BLaER1 treated with 17β-estradiol and CSF1 and Interleukin-3, amounts not matched to agents 10 nM and 100 nM (cell line): ENCODE measurements around the gene HDAC7.

Experiments
- H3K27ac ChIP-seq, 11 experiments: shearing (Covaris generic); formaldehyde crosslinking; 2 replicates each; pipeline ENCODE4 v1.8.1; 2022
- H3K27me3 ChIP-seq, 11 experiments: shearing (Covaris generic); formaldehyde crosslinking; 2 replicates each; pipeline ENCODE4 v1.8.1; 2022
- H3K36me3 ChIP-seq, 11 experiments: shearing (Covaris generic); formaldehyde crosslinking; 2 replicates each; pipeline ENCODE4 v1.8.1; 2022
- H3K4me1 ChIP-seq, 10 experiments: shearing (Covaris generic); formaldehyde crosslinking; 2 replicates each; pipeline ENCODE4 v1.8.1; 2022
- H3K4me2 ChIP-seq, 11 experiments: shearing (Covaris generic); formaldehyde crosslinking; 2 replicates each; pipeline ENCODE4 v1.8.1; 2022
- H3K4me3 ChIP-seq, 10 experiments: shearing (Covaris generic); formaldehyde crosslinking; 2 replicates each; pipeline ENCODE4 v1.8.1; 2022
- H3K9ac ChIP-seq, 11 experiments: shearing (Covaris generic); formaldehyde crosslinking; 2 replicates each; pipeline ENCODE4 v1.8.1; 2022
- H3K9me3 ChIP-seq, 11 experiments: shearing (Covaris generic); formaldehyde crosslinking; replicated peaks in 1 of 11; 2 replicates each; pipeline ENCODE4 v1.8.1; 2022
- H4K20me1 ChIP-seq, 11 experiments: shearing (Covaris generic); formaldehyde crosslinking; 2 replicates each; pipeline ENCODE4 v1.8.1; 2022
- Cebpa-rat ChIP-seq, 11 experiments: shearing (Covaris generic); IDR thresholded peaks; 2 replicates each; pipeline ENCODE4 v1.8.1; 2022

HDAC7 gene

DNA sequence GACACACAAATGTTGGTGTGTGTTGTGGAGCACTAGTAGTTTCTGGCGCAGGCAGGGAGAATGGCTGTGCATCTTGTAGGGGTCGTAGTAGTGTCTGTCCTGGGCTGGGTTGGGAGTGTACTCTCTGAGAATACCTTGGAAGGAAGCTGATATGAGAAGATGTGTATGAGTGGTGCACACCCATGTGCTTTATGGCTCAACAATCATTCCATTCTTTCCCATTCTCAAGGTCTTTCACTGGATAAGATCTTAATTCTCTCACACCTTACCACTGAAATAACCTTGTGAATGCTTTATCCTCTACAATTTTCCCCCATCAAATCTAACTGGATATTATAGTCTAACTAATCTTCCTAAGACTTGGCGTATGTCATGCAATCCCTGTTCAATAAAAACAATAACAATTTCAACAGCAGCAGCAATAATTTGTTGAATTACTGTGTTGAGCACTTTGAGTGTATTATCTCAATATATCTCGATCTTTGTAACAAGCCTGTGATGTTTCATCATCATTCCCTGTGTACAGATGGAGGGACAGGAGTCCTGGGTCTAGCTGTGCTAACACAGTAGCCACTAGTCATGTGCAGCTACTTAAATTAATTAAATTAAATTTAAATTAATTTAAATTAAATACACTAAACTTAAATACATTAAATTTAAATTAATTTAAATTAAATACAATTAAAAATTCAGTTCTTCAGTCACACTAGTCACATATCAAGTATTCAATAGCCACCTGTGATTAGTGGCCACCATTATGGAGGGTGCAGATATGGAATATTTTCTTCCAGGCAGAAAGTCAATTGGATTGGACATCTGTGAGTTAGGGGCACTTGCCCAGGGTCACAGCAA lies 50.2 kb downstream of the HDAC7 start:
- Histone ChIP-seq H3K4me1 (peaks cover 19 to 52% (median 41%) of the 10 kb centered on the region in 10 experiments), H3K27ac (no peak overlapping the region), H3K9ac (no peak overlapping the region), H3K36me3 (no peaks in the 10 kb centered on the region), H3K4me2 (peak overlapping the region in 5 of 11 experiments; percentile 23 to 58 (median 50); a peak in 8 of 22 replicates), H3K27me3 (no peaks in the 10 kb centered on the region; a peak in 1 of 22 replicates), H3K4me3 (no peak overlapping the region), H4K20me1 (peaks cover 0 to 5% (median 0%) of the 10 kb centered on the region in 11 experiments; a peak in 2 of 22 replicates), H3K9me3 (no peaks in the 10 kb centered on the region)
- no peak for TF ChIP-seq Cebpa-rat (IDR thresholded peaks at IDR 0.05)

DNA sequence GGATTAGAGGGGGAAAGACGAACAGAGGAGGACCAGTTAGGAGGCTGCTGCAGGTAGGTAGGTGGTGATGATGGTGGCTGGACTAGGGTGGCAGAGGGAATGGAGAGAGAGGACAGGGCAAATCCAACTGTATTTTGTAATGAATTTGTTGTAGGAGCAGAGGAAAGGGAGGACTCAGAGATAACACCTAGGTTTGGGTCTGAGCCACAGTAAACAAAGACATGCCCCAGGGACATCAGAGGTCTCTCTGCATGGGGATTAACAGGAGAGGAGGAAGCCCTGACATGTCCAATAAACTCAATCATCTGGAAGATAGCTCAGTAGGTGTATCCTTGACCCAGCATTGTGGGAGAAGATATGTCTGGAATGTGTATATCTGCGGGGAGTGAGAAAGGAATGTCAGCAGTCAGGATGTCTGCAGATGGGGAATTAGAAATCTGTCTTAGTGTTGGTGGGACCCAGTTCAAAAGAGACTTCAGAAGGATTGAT lies 51.3 kb downstream of the HDAC7 start:
- no peak for TF ChIP-seq Cebpa-rat (IDR thresholded peaks at IDR 0.05)
- Histone ChIP-seq H3K36me3 (no peaks in the 10 kb centered on the region), H3K4me2 (no peak overlapping the region), H3K27ac (no peak overlapping the region), H3K9me3 (no peaks in the 10 kb centered on the region), H3K4me3 (no peak overlapping the region), H3K27me3 (no peaks in the 10 kb centered on the region; a peak in 1 of 22 replicates), H3K9ac (no peak overlapping the region), H4K20me1 (no peaks in the 10 kb centered on the region; a peak in 1 of 22 replicates), H3K4me1 (peaks cover 23 to 53% (median 42%) of the 10 kb centered on the region in 10 experiments)

DNA sequence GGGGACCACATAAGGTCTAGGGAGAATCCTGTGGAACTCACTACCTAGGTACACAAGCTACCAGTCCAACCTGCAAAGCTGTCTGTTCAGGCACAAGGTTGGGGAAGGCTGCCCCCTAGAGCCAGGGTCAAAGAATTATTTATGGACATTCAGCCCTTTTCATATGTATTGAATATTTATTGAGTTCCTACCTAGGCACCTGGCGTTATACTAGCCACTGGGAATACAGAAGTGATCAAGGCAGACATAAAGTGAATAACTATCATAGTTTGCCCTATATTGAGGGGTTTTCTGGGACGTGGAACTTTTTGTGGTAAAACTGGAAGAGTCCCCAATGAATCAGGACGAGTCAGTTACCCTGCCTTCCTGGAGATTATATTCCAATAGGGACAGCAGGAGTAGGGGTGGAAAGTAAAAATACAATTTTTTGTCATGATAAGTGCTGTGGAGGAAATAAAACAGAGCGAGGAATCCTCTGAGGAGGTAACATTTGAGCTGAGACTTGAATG lies 52.4 kb downstream of the HDAC7 start:
- TF ChIP-seq Cebpa-rat (IDR thresholded peaks at IDR 0.05), result no peak
- H3K27ac ChIP-seq, result no peak overlapping the region
- no peaks in the 10 kb centered on the region; a peak in 1 of 22 replicates for H4K20me1 ChIP-seq
- H3K9me3 ChIP-seq, result no peaks in the 10 kb centered on the region
- peaks cover 26 to 62% (median 49%) of the 10 kb centered on the region in 10 experiments for H3K4me1 ChIP-seq
- H3K27me3 ChIP-seq, result no peaks in the 10 kb centered on the region; a peak in 1 of 22 replicates
- H3K36me3 ChIP-seq, result no peaks in the 10 kb centered on the region
- H3K9ac ChIP-seq, result no peak overlapping the region; a peak in 1 of 22 replicates
- no peak overlapping the region for H3K4me3 ChIP-seq
- peak overlapping the region in 3 of 11 experiments; percentile 23 to 53 (median 51); a peak in 3 of 22 replicates for H3K4me2 ChIP-seq

DNA sequence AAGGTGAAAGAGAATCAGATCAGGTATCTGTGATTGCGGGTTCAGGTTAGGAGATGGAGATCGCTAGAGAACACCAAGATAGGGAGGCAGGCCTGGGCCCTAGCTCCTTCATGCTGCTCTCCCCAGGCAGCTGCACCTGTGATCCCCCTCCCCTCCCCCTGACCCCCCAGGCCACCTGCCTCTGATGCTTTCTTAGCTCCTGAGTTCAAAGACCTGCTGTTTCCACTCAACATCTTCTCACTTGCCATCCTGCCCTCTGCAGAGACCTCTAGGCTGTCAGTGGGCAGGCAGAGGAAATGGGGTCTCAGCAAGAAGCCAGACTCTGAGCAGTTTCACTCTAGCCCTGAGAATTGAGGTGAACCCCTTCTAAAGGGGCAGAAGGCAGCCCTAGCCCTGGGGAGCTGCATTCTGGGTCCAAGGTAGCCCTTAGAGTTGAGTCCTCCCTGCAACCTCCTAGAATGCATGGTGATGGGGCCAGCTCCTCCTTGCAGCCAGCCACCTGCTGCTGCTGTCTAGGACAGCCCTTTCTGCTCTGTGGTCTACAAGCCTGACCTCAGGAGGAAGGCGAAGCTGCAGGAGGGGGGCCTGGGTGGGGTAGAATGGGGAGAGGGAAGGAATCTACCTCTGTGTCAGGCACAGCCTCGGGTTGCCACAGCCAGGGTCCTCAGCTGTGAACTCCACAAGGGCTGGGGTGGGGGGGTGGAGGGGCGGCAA lies 53.0 kb downstream of the HDAC7 start:
- Histone ChIP-seq H3K9me3 (no peaks in the 10 kb centered on the region), H3K36me3 (no peaks in the 10 kb centered on the region), H3K27me3 (no peaks in the 10 kb centered on the region), H3K9ac (no peak overlapping the region), H3K27ac (no peak overlapping the region), H3K4me2 (peak overlapping the region in 8 of 11 experiments; percentile 19 to 57 (median 48); a peak in 12 of 22 replicates), H3K4me1 (peaks cover 26 to 68% (median 51%) of the 10 kb centered on the region in 10 experiments), H4K20me1 (no peaks in the 10 kb centered on the region; a peak in 1 of 22 replicates), H3K4me3 (no peak overlapping the region)
- no peak for TF ChIP-seq Cebpa-rat (IDR thresholded peaks at IDR 0.05)

DNA sequence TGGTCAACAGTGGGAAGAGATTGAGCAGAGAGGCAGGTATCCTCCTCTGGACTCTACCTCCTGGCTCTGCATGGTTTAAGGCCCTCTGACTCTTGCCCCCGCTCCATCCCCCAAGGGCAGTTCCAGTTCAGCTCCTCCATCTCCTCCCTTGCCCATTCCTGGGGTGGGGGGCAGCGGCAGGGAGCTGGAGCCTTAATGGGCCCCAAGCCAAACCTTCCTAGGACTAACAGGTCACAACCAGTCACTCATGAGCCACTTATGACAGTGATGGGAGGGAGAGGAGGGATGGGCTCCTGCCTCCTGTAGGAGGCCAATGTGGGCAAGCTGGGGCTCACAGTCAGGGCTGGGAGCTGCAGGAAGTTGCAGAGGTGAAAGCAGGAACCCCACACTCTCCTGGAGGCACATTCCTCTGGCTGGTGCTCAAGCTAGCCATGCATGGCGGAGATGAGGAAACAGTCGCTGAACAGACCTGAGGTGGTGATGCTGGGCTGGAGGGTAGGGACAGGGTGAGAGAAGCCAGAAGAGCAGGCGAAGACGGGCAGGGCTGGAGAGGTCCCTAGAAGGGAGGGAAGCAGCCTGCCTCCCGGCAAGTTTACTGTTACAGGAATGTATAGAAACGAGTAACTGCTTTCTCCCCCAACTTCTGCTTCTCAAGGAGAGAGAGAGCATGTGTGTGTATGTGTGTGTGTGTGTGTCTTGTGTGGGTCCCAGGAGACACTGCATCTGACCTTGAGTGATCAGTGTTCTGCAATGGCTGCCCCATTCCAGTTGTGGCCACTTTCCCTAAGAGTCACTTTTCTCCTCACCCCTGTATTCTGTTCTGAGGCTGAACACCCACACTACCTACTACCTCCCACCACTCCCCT lies 56.0 kb downstream of the HDAC7 start:
- Histone ChIP-seq H3K36me3 (no peaks in the 10 kb centered on the region), H3K9ac (peak overlapping the region in 4 of 11 experiments; percentile 11 to 32 (median 22); a peak in 4 of 22 replicates), H3K9me3 (no peaks in the 10 kb centered on the region), H3K4me2 (peak overlapping the region; percentile 65 to 89 (median 78)), H4K20me1 (no peaks in the 10 kb centered on the region; a peak in 1 of 22 replicates), H3K27ac (peak overlapping the region in 6 of 11 experiments; percentile 6 to 48 (median 44); a peak in 9 of 22 replicates), H3K4me3 (no peak overlapping the region), H3K27me3 (no peaks in the 10 kb centered on the region), H3K4me1 (peaks cover 24 to 84% (median 66%) of the 10 kb centered on the region in 10 experiments)
- TF ChIP-seq Cebpa-rat (IDR thresholded peaks at IDR 0.05), result no peak

DNA sequence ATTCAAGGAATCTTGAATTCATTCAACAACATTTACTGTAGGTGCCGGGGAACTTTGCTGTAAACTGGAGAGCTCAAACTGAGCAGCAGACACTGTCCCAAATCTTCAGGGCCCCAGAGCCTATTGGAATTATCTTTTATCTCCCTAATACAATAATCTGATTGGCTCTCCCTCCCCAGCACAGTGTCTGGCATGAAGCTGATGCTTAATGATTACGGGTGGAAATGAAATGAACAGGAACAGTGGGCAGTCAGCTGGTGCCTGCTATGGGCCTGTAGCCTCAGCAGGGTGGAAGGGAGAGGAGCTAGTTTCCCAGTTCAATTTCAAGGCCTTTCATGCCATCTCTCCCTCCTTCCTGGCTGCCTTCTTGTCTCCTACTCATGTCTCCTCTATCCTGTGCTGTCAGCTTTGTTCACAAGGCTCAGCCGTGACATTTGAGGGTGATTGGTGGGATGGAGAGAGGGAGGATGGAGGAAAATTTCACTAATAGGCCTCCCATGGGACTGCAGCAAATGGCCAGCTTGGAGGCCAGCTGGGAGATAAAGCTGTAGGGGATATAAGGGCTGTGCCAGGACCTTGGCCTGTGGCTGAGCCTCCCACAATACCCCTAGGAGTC lies 56.7 kb downstream of the HDAC7 start:
- H3K4me2 ChIP-seq, result peak overlapping the region; percentile 65 to 89 (median 78)
- peaks cover 31 to 89% (median 74%) of the 10 kb centered on the region in 10 experiments for H3K4me1 ChIP-seq
- H4K20me1 ChIP-seq, result no peaks in the 10 kb centered on the region; a peak in 1 of 22 replicates
- no peak for TF ChIP-seq Cebpa-rat (IDR thresholded peaks at IDR 0.05)
- no peak overlapping the region for H3K4me3 ChIP-seq
- H3K9me3 ChIP-seq, result no peaks in the 10 kb centered on the region
- no peaks in the 10 kb centered on the region for H3K36me3 ChIP-seq
- H3K27me3 ChIP-seq, result no peaks in the 10 kb centered on the region
- H3K9ac ChIP-seq, result no peak overlapping the region
- peak overlapping the region in 5 of 11 experiments; percentile 12 to 48 (median 45); a peak in 7 of 22 replicates for H3K27ac ChIP-seq

DNA sequence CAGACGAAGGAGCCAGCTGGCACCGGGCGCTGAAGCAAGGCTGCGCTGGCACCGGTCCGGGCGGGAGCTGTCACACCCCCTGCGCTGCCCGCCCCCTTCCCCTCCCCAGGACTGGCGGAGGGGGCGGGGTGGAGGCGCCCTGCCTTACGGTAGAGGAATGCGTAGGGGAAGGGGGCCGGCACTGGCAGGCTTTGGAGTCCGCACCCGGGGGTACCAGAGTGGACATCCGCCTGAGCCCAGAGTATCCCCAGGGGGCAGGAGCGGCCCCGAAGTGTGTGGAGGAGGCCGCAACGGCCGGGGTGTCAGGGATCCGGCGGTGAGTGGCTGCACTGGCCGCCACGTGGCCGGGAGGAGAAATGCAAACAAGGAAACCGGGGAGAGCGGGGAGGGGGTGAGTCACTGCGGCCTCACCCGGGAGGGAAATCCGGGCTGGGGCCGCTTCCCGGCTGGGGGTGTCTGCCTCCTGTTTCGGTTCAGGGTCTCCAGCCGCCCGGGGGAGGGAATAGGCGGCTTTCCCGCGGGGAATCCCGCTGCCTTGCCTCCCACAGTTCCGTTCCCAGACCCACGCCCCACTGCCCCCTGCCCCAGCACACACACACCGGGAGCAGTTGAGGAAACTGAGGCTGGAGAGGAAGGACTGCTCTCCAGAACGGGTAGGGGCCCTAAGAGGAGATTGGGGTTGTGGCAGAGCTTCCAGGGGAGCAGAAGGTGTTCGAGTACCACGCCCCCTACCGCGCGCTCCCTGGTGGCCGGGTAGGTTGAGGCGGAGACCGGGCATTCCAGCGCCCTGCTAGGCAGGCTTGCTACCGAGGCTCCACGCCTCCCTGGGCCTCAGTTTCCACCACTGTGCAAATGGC lies 60.6 kb downstream of the HDAC7 start, which contains the start of gene RAPGEF3:
Gene RAPGEF3, minus strand, starts transcription at position 47 of the 857 bp plus-strand sequence. CDS start 324 bp downstream, outside the sequence.
- peak within 1 kb of the TSS; percentile 66 to 88 (median 80); a peak in 21 of 22 replicates for H3K27ac ChIP-seq
- no peaks in the 10 kb centered on the region for H3K9me3 ChIP-seq
- no peaks in the 10 kb centered on the region for H3K36me3 ChIP-seq
- H3K27me3 ChIP-seq, result no peaks in the 10 kb centered on the region
- H3K4me2 ChIP-seq, result peak within 1 kb of the TSS; percentile 94 to 100 (median 97)
- peaks cover 65 to 93% (median 86%) of the 10 kb centered on the region in 10 experiments for H3K4me1 ChIP-seq
- no peak for TF ChIP-seq Cebpa-rat (IDR thresholded peaks at IDR 0.05)
- H3K4me3 ChIP-seq, result peak within 1 kb of the TSS; percentile 54 to 73 (median 62)
- H4K20me1 ChIP-seq, result no peaks in the 10 kb centered on the region
- H3K9ac ChIP-seq, result peak within 1 kb of the TSS; percentile 66 to 83 (median 77)
